ENCODE data around the gene PHLDB2.

- TF ChIP-seq POLR2AphosphoS5 (IDR thresholded peaks at IDR 0.05; ENCODE audit: low read depth, low read length) (no peak), SIN3A (IDR thresholded peaks at IDR 0.05; ENCODE audit: borderline replicate concordance, insufficient read depth, low read length) (no peak), TAF1 (IDR thresholded peaks at IDR 0.05; ENCODE audit: borderline replicate concordance, insufficient read depth, low read length) (no peak)
Observed at GRCh38 chr3:111937871-111938270, 78.8 kb downstream of the PHLDB2 start.
